Epithelial cell of esophagus (primary cell): ENCODE data around the gene FHIT.

ENCODE experiments used
- DNase-seq: peaks from one replicate; pipeline ENCODE4 v3.0.0; 2010; ENCODE audit warnings: low read depth
- H3K4me3 ChIP-seq: 2 replicates; pipeline ENCODE4 v1.5.1; 2011; ENCODE audit warnings: mild to moderate bottlenecking, low read length, control low read depth
- TF ChIP-seq, protein P1 (sequence below): IDR thresholded peaks from 2 replicates; pipeline ENCODE4 v1.5.1; 2011; ENCODE audit warnings: low read depth, mild to moderate bottlenecking, low read length, control low read depth, inconsistent platforms; ENCODE audit not compliant: insufficient read depth; ENCODE audit errors: missing control alignments

The FHIT gene

GRCh38 chr3:61152071-61152470 lies 99.2 kb downstream of the FHIT start:
- TF ChIP-seq, protein P1, sequence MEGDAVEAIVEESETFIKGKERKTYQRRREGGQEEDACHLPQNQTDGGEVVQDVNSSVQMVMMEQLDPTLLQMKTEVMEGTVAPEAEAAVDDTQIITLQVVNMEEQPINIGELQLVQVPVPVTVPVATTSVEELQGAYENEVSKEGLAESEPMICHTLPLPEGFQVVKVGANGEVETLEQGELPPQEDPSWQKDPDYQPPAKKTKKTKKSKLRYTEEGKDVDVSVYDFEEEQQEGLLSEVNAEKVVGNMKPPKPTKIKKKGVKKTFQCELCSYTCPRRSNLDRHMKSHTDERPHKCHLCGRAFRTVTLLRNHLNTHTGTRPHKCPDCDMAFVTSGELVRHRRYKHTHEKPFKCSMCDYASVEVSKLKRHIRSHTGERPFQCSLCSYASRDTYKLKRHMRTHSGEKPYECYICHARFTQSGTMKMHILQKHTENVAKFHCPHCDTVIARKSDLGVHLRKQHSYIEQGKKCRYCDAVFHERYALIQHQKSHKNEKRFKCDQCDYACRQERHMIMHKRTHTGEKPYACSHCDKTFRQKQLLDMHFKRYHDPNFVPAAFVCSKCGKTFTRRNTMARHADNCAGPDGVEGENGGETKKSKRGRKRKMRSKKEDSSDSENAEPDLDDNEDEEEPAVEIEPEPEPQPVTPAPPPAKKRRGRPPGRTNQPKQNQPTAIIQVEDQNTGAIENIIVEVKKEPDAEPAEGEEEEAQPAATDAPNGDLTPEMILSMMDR = no peak
- DNase-seq = no peak
- no peak overlapping the region for H3K4me3 ChIP-seq

DNA sequence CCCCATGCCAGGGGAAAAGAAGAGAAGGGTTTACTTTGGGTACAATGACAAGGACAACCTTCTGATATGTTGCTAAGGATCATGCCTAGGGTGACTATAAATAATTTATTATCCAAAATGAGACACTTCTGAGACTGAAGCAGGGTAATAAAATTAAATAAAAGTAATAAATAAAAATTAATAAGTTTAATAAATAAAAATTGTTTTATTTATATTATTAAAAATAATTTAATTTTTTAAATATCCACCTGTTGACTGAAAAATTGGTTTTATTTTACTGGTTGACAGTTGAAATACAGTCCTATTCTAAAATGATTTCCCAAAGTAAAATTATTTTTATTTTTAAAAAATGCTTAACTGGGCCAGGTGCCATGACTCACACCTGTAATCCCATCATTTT lies 102.0 kb downstream of the FHIT start:
- TF ChIP-seq, protein P1 = no peak
- DNase-seq = no peak
- no peak overlapping the region for H3K4me3 ChIP-seq

- DNase-seq = no peak
- H3K4me3 ChIP-seq = no peak overlapping the region
- TF ChIP-seq, protein P1 = no peak
Measured at GRCh38 chr3:61146010-61146890, 105.0 kb downstream of the FHIT start.

- no peak for DNase-seq
- TF ChIP-seq, protein P1 = no peak
- H3K4me3 ChIP-seq = no peak overlapping the region
Measured at GRCh38 chr3:61141697-61142096, 109.6 kb downstream of the FHIT start.

- H3K4me3 ChIP-seq = no peak overlapping the region
- TF ChIP-seq, protein P1 = no peak
- no peak for DNase-seq
Measured at GRCh38 chr3:61141227-61141626, 110.0 kb downstream of the FHIT start.

- no peak overlapping the region for H3K4me3 ChIP-seq
- TF ChIP-seq, protein P1 = no peak
Measured at GRCh38 chr3:61139686-61140085, 111.6 kb downstream of the FHIT start.

DNA sequence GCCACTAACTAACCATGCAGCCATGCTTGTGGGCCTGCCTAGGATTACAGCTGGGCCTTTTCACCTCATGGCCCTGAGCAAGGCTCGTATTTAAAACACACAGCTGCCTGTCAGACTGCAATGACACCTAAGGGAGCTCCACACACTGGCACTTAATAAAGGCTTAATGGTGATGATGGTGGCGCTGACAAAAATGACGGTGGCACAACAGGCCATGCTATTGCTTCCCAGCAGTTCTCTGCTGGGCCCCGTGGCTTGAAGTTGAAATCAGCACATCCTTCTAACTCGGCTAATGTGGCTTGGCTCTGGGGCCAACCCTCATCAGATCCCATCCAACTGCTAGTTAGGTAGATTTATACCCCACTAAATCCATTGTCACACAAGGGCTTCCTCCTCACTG lies 112.9 kb downstream of the FHIT start:
- no peak overlapping the region for H3K4me3 ChIP-seq
- TF ChIP-seq, protein P1 = no peak
- DNase-seq = no peak

More at GRCh38 chr3:61139686-61140085, 111.6 kb downstream of the FHIT start:
- DNase-seq = no peak
